A549 (cell line): ENCODE results near the gene NPAS2. TPM values are rescaled to one million over a fixed set of nuclear protein-coding genes. Genes with fewer than 3 reads are reported as not detected.

Source experiments
- ATAC-seq, 2 experiments: fragments of 200-7000 bp in 1 of 2; fragments of >200 bp in 1 of 2; cut with Nextera tagmentation in 1 of 2; cut with Tn5 transposase in 1 of 2; 3 replicates each; pipeline versions ENCODE4 v1.8.0 to v1.9.1; 2018 to 2020; ENCODE audit warnings: mild to moderate bottlenecking in 1 of 2, moderate library complexity in 1 of 2
- CTCF ChIA-PET: fragments of 300-600 bp; sonication (Branson Sonifier 250); formaldehyde crosslinking; extraction: SDS; loops from one replicate; lab custom pipeline; 2021; ENCODE audit warnings: antibody characterized with exemption, inconsistent platforms; lab: Yijun Ruan, JAX
- POLR2A ChIA-PET: fragments of 350-600 bp; formaldehyde crosslinking; extraction: SDS; loops from one replicate; lab custom pipeline; 2021; ENCODE audit warnings: antibody characterized with exemption, inconsistent platforms; lab: Yijun Ruan, JAX
- DNase-seq, 2 experiments: peaks; one replicate each; pipeline versions ENCODE4 v3.0.0 to v3.0.0-alpha.2; 2011 to 2016; ENCODE audit warnings: low read depth in 1 of 2, low spot score in 1 of 2
- FAIRE-seq: peaks from 2 replicates; lab custom pipeline; 2011; peaks lifted over from hg19 to GRCh38; lab: Jason Lieb, UNC
- H3K27ac ChIP-seq, 2 experiments: fragments of >200 bp; sonication (Bioruptor Twin); formaldehyde crosslinking; 3 replicates each; pipeline ENCODE4 v1.5.1; 2016 to 2017
- H3K4me1 ChIP-seq: fragments of >200 bp; sonication (Bioruptor Twin); formaldehyde crosslinking; 3 replicates; pipeline ENCODE4 v1.6.1; 2016
- H3K4me2 ChIP-seq: fragments of >200 bp; sonication (Bioruptor Twin); formaldehyde crosslinking; 3 replicates; pipeline ENCODE4 v1.6.1; 2016
- H3K4me3 ChIP-seq: fragments of >200 bp; sonication (Bioruptor Twin); formaldehyde crosslinking; 3 replicates; pipeline ENCODE4 v1.5.1; 2016
- H3K9me3 ChIP-seq: fragments of >200 bp; sonication (Bioruptor Twin); formaldehyde crosslinking; 3 replicates; pipeline ENCODE4 v1.6.1; 2016
- ATOH8 ChIP-seq: fragments of 250-450 bp; sonication (Bioruptor Pico); IDR thresholded peaks from 2 replicates; pipeline ENCODE4 v1.5.0; 2020; ENCODE audit warnings: low read depth, mild to moderate bottlenecking, moderate library complexity
- E2F6 ChIP-seq: IDR thresholded peaks from 2 replicates; pipeline ENCODE4 v1.6.1; 2012; ENCODE audit warnings: low read depth, borderline replicate concordance
- ESRRA ChIP-seq: fragments of 150-350 bp; IDR thresholded peaks from 2 replicates; pipeline ENCODE4 v1.6.1; 2014; ENCODE audit warnings: mild to moderate bottlenecking, low read length, borderline replicate concordance
- FOSL2 ChIP-seq, 2 experiments: fragments of 450-650 bp in 1 of 2; fragments of >200 bp in 1 of 2; sonication (Bioruptor Twin) in 1 of 2; formaldehyde crosslinking; IDR thresholded peaks; 2 replicates each; pipeline versions ENCODE4 v1.5.0 to v1.6.1; 2016 to 2020; ENCODE audit warnings: mild to moderate bottlenecking in 1 of 2, moderate library complexity in 1 of 2
- HEYL ChIP-seq: fragments of 250-450 bp; sonication (Bioruptor Pico); IDR thresholded peaks from 2 replicates; pipeline ENCODE4 v1.8.0; 2021; ENCODE audit warnings: mild to moderate bottlenecking, moderate library complexity
- HOXB5 ChIP-seq: fragments of 250-450 bp; sonication (Bioruptor Pico); IDR thresholded peaks from 2 replicates; pipeline ENCODE4 v1.5.0; 2020; ENCODE audit warnings: mild to moderate bottlenecking, moderate library complexity
- JUN ChIP-seq, 2 experiments: fragments of >200 bp; sonication (Bioruptor Twin); formaldehyde crosslinking; IDR thresholded peaks; 2 replicates in 1 of 2; 3 replicates in 1 of 2; pipeline ENCODE4 v1.6.1; 2016 to 2017
- MAFK ChIP-seq: fragments of 450-650 bp; IDR thresholded peaks from 2 replicates; pipeline ENCODE4 v1.6.1; 2014; ENCODE audit not compliant: partially characterized antibody
- MAX ChIP-seq: IDR thresholded peaks from 2 replicates; pipeline ENCODE4 v1.6.1; 2012
- MYC ChIP-seq: IDR thresholded peaks from 2 replicates; pipeline ENCODE4 v1.6.1; 2012; ENCODE audit warnings: mild to moderate bottlenecking, inconsistent platforms, low read length, improper control_type of control experiment, borderline replicate concordance
- NR3C1 ChIP-seq: fragments of >200 bp; sonication (Bioruptor Twin); formaldehyde crosslinking; IDR thresholded peaks from 3 replicates; pipeline ENCODE4 v1.6.1; 2017
- PBX3 ChIP-seq: IDR thresholded peaks from 2 replicates; pipeline ENCODE4 v1.6.1; 2012
- RARB ChIP-seq: fragments of 250-450 bp; sonication (Bioruptor Pico); IDR thresholded peaks from 2 replicates; pipeline ENCODE4 v1.8.0; 2021; ENCODE audit warnings: mild to moderate bottlenecking, moderate library complexity
- RFX5 ChIP-seq: fragments of 450-650 bp; IDR thresholded peaks from 2 replicates; pipeline ENCODE4 v1.7.1; 2014; ENCODE audit warnings: antibody characterized with exemption, mild to moderate bottlenecking, moderate library complexity
- SREBF2 ChIP-seq: fragments of 450-650 bp; IDR thresholded peaks from 2 replicates; pipeline ENCODE4 v1.6.1; 2014; ENCODE audit warnings: mild to moderate bottlenecking, moderate library complexity
- TFCP2L1 ChIP-seq: fragments of 250-450 bp; sonication (Bioruptor Pico); IDR thresholded peaks from 2 replicates; pipeline ENCODE4 v1.5.0; 2021; ENCODE audit warnings: mild to moderate bottlenecking
- USF2 ChIP-seq: fragments of 450-650 bp; IDR thresholded peaks from 2 replicates; pipeline ENCODE4 v1.6.1; 2014; ENCODE audit warnings: antibody characterized with exemption
- ZFP36 ChIP-seq: fragments of 450-650 bp; IDR thresholded peaks from 2 replicates; pipeline ENCODE4 v1.6.1; 2014; ENCODE audit warnings: borderline replicate concordance; ENCODE audit not compliant: partially characterized antibody
- ZNF302 ChIP-seq: fragments of 250-450 bp; sonication (Bioruptor Pico); IDR thresholded peaks from 2 replicates; pipeline ENCODE4 v1.9.0; 2021; ENCODE audit warnings: inconsistent platforms, mild to moderate bottlenecking, moderate library complexity
- WGBS: methylation state at CpG from one replicate; pipeline ENCODE4 v1.1.6; 2017; ENCODE audit errors: missing lambda C conversion rate; 5-methylcytosine and 5-hydroxymethylcytosine counted together
- polyA plus RNA-seq, 4 experiments: library from polyadenylated mRNA; depleted of rRNA in 3 of 4; stranded (reverse); fragments of >200 nt; fragmentation: RNase III in 1 of 4; extraction: RNeasy Plus Mini Kit Qiagen cat#74134 plus additional on column Dnase treatment in 1 of 4; gene quantifications; 2 replicates in 3 of 4; 3 replicates in 1 of 4; pipeline ENCODE4 v1.2.3, GENCODE V29; 2011 to 2017

The NPAS2 gene
- polyA plus RNA-seq, 2 of the 4 experiments (the other 2 are of a cell fraction) = 31.4 to 56.1 TPM

- no peaks in the 10 kb centered on the region for H3K9me3 ChIP-seq
- H3K27ac ChIP-seq = no peak overlapping the region
- FAIRE-seq (no peak), ATAC-seq (no peak), DNase-seq (no peak)
- 91% methylated on average over 19 of the region's 19 CpGs for WGBS
- no peak overlapping the region for H3K4me2 ChIP-seq
- no peak overlapping the region for H3K4me3 ChIP-seq
- H3K4me1 ChIP-seq = no peaks in the 10 kb centered on the region
- TF ChIP-seq ATOH8 (CRISPR knock-in tag) (no peak), ESRRA (no peak), JUN (IDR thresholded peaks at IDR 0.05) (no peak), PBX3 (no peak), SREBF2 (no peak), FOSL2 (IDR thresholded peaks at IDR 0.05) (no peak), FOSL2 (CRISPR knock-in tag; IDR thresholded peaks at IDR 0.05) (no peak)
- ChIA-PET POLR2A (no interaction called here), CTCF (no interaction called here)
Observed at GRCh38 chr2:100944617-100945432, 124.9 kb downstream of the NPAS2 start.

GRCh38 chr2:100945433-100945740 lies 125.4 kb downstream of the NPAS2 start:
- CTCF ChIA-PET = interaction anchor here (1.3 kb wide), 1 partner anchor 19 kb away, joined by 3 read pairs; no protein-coding TSS in a partner anchor
- TF ChIP-seq RARB (no peak), HEYL (CRISPR knock-in tag) (no peak), MYC (no peak), USF2 (no peak), MAFK (no peak), ZNF302 (CRISPR knock-in tag) (no peak), RFX5 (no peak), E2F6 (no peak), NR3C1 (no peak), TFCP2L1 (CRISPR knock-in tag) (no peak), MAX (no peak), HOXB5 (no peak), ZFP36 (no peak), ATOH8 (CRISPR knock-in tag) (no peak)
- Histone ChIP-seq H3K27ac (no peak overlapping the region), H3K4me2 (no peak overlapping the region), H3K4me3 (no peak overlapping the region), H3K9me3 (no peaks in the 10 kb centered on the region), H3K4me1 (no peaks in the 10 kb centered on the region)
- 90% methylated on average over 5 of the region's 5 CpGs for WGBS
- DNase-seq = no peak
- FAIRE-seq = no peak
- no peak for ATAC-seq
- POLR2A ChIA-PET = no interaction called here
